HG03521 (cell line): ENCODE results near the gene HAPLN2.
"Not testable (repeated sequence)": the region's sequence is repeated elsewhere in the genome, so short reads cannot be mapped to it uniquely, and the experiment has no call there.

Experiments used
- ATAC-seq: cut with Tn5 transposase; IDR thresholded peaks from one replicate; pipeline ENCODE4 v1.9.1; 2021; ENCODE audit warnings: mild to moderate bottlenecking, moderate library complexity; ENCODE audit not compliant: unreplicated experiment

HAPLN2 gene

DNA sequence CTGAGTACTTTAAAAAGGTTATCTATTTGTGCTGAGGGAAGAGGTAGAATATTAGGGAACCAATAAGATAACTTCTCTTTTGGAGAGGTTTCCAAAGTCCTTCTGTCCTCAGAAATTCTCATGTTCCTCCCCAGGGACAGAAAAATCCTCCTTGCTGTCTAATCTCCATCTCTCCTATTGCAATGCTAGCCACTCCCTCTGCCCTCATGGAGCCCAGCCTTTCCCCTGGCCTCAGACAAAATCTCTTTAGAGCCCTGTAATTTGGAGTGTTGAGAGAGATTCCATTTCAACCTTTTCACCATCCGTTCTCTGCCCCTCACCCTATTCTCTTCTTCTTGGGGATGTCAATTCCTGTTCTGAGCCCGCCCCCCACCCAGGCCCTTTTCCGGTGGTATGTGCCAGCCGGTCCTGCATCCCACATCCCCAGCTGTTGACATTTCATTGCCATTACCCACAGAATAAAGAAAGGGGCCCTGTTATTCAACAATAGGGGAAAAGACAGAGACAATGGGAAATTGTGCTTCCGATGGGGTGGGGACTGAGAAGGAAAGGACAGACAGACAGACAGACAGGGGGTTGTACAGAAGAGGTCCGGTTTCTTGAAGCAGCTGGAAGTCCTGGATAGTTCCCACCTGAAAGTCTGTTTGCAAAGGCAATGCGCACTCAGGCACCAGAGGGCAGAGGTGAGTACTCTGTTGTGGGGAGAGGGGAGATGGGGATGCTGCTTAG, at the start of gene HAPLN2:
Gene HAPLN2 (plus strand): TSS at position 563 of the 729 bp plus-strand sequence. CDS start 4,076 bp downstream, outside the sequence.
- no peak for ATAC-seq

DNA sequence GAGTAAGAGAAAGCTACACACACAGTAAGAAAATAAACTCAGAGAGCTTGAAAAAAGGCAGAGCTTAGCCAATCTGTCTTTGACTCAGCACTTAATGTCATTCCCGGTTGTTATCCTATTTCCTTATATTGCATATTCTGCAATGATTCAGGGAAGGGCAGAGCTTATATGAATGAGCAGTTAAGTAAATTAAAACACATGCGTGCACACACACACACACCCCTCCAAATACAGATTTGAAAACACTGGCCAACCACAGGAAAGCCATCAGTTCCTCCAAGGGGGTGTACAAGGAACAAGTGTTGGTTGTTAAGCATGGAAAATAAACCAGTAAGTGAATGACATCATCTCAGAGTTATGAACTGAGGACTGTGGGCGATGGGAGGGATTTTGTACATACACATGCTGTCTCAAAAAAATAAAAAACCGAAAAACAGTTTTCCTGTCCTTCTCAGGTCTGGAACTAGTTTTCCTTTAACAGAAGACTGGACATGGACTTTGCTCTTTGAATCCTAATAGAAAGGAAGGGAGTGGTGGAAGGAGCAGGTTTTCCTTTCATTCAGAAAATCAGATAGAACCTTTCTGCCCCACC, 47.9 kb upstream of the HAPLN2 start:
- ATAC-seq: no peak

DNA sequence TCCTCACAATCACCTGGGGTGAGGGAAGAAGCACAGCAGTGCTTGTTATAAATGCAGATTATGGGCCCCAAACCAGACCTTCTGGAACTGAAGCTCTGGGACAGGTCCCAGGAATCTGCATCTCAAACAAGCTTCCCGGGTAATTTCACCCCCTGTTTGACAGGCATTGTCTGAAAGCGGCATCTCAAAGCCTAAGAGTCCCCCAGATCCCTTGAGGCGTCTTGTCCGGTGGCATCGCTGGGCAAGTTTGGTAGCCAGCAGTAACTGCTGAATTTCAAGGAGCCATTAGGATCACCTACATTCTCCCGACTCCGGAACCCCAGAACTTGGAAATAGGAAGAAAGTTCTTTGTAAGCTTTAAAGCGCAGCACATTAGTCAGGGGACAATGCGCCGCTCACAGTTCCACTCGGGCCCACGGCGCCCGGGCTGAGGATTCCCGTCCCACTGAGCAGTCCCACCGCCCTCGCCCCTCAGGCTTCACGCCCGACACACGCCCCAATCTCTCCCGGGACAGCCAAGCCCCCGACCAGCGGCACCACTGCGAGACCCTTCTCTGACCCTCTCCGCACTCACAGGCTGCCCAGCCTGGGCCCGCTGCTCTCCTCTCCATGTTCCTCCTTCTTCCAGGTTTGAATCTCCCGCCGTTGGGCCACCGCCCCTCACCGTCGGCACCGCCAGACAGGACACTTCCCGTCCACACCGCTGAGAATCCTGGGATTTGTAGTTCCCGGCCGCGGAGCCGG, 47.1 kb upstream of the HAPLN2 start, which contains the start of gene IQGAP3:
Gene IQGAP3 (minus strand): TSS at position 647 of the 744 bp plus-strand sequence. CDS start 36 bp downstream, at position 611.
- ATAC-seq: peak; percentile 85

GRCh38 chr1:156572663-156573018, 46.6 kb upstream of the HAPLN2 start:
- ATAC-seq: no peak

DNA sequence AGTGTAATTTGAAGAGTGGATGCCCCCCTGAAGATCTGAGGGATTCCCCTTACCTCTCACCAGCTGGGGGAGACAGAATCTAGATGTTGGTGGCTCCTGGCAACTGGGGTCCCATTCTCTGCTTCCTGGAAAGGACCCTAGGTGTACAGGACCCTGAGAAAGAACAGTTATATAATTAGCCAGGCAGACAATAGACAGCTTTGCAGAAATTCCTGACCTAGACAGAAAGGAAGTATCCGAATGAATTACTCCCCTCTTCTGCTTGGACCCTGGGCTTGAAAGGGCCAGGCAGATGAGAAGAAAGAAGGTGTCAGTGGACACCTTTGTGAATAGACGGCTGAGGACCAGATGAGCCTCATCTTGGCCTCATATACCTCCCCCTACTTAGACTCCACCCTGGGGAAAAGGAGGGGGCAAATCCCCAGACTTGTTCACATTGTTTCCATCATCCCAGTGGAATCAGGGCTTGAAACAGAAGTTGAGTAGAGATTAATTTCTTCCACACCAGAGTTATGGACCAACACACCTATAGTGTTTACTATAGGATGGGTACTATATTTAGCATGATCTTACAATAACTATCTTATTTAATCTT, 45.1 kb upstream of the HAPLN2 start:
- ATAC-seq: no peak

DNA sequence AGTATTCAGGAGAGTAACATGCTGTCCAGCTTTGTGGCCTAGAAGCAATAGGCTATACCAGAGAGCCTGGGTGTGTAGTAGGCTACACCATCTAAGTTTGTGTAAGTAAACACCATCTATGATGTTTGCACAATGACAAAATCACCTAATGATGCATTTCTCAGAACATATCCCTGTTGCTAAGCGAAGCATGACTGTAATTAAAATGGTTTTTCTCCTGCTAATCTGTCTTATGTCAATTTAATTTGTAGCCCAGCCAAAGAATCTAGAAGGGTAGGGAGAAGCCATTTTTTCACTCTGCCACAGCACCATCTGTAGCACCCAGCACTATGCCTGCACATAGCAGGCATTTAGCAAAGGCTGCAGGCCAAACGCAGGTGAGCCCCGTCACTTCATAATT, 41.7 kb upstream of the HAPLN2 start:
- ATAC-seq: no peak

- ATAC-seq: no peak
These were observed 41.2 kb upstream of the HAPLN2 start for GRCh38 chr1:156578055-156578454.

DNA sequence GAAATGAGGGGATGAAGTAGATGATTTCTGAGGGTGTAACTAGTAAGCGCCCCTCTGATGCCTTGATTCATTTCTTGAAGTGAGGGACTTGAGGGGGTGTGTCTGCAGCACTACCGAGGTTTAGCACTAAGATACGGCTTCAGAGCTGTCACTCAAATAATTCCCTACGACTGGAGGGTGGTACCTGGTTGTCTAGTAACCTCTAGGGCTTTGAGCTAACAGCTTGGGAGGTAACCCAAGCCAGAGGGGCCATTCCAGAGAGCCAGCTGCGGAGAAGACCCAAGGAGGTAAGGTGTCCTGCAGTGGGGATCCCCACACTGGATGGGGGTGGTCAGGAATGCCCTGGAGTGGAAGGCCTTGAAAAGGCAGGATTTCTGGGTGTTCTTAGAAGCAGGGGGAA, 39.7 kb upstream of the HAPLN2 start, which contains the start of gene TTC24:
Gene TTC24 (plus strand): TSS at position 252 of the 400 bp plus-strand sequence. CDS start 1,642 bp downstream, outside the sequence.
- no peak for ATAC-seq

GRCh38 chr1:156581661-156582387, 37.4 kb upstream of the HAPLN2 start:
- ATAC-seq: no peak

DNA sequence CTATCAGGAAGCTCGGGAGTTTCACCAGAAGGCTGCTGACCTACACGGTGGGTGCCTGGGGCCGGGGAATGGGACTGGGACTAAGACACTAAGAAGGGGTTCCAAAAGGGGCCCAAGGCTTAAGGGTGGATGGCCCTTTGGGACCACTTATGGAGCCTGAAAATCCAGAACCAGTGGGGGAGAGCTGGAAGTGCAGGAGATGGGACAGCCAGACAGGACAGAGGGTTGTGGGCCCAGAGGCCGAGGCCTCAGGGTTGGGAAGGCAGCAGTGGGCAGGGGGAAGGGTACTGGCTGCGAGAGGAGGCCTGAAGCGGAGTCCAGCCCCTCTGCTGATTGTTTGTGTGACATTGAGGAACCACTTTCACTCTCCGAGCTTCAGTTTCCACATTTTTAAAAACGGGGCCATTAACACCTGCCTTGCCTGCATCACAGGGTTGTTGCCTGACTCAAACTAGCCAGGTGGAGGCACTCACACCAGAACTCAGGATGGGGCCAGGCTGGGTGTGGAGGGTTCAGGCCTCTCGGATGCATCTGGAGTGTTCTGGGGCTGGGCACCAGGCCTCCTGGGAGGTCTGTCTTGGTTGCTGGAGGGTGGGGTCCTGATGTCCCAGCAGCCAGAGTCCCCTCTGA, 36.7 kb upstream of the HAPLN2 start:
- ATAC-seq: no peak

DNA sequence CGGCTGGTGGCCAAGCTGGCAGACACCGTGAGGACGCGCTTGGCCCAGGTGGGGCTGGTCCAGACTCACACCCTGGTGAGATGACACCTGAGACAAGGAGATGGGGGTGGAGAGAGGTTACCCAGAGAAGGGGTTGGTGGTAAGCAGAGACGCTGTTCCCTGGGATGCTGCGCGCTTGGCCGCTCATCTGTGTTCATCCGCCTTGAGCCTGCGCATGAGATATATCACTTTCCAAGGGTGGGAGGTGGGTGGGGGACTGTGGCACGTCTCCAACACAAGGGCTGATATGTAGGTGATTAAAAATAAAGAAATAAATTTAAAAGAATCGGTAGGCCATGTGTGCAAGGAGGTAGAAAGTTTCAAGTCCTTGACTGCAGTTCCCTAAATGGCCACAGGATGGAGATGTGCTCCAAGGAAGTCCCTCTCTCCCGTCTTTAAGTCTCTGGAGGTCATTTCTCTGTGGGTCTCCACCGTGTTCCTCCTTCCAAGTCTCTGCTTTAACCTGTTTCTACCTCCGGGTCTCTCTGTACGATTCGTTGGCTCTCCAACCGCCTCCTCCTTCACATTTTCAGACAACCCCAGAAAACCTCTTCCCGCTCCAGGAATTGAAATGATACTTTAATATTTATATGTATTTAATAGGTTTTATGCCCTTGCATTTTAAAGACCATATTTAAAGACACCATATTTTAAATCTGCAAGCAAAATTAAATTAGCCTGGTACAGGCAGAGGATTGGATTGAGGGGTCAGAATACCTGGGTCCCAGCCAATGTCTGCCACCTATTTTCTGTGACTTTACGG, 35.2 kb upstream of the HAPLN2 start:
- no peak for ATAC-seq

- no peak for ATAC-seq
These were observed 34.4 kb upstream of the HAPLN2 start for GRCh38 chr1:156584813-156585212.

DNA sequence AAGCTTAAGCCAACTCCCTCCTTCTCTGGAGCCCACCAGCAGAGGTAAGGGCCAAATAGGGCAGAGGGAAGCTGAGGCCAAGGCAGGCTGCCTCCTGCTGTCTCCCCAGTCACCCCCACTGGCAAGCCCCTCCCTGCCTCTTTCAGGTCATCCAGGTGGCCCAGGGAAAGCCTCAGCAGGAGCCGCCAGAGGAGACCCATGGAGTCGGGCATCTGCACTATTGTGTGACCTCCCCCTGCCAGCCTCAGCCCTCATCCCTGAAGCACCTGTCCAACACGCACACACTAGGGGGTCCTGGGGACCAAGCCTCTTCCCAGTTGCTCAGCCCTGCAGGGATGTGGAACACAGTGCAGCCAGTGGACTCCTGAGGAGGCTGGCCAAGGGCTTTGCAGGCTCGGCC, 32.9 kb upstream of the HAPLN2 start:
- ATAC-seq: no peak

DNA sequence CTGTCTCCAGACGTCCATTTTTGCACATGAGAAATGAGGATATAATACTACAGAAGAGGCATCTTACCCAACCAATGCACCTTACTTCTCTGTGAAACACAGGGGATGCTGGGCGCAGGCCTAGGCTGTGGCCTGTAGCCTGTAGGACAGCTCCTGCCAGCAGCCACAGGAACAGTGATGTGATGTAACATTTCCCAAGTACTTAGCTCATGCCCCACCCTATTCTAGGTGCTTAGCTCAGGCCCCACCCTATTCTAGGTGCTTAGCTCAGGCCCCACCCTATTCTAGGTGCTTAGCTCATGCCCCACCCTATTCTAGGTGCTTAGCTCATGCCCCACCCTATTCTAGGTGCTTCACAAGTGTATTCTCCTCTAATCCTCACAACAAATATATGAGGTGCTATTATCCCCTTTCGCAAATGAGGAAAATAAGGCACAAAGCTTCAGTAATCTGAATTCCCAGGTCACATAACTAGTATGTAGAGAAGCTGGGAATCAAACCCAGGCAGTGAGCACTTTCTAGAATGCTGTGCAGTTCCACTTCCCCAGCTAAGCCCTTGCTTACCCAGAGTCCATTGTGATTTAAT, 32.2 kb upstream of the HAPLN2 start:
- no peak for ATAC-seq

- not testable (repeated sequence) for ATAC-seq
These were observed 31.3 kb upstream of the HAPLN2 start for GRCh38 chr1:156587927-156588326.

GRCh38 chr1:156589546-156589945, 29.7 kb upstream of the HAPLN2 start:
- ATAC-seq: no peak

GRCh38 chr1:156590326-156591180, 28.7 kb upstream of the HAPLN2 start:
- no peak for ATAC-seq

DNA sequence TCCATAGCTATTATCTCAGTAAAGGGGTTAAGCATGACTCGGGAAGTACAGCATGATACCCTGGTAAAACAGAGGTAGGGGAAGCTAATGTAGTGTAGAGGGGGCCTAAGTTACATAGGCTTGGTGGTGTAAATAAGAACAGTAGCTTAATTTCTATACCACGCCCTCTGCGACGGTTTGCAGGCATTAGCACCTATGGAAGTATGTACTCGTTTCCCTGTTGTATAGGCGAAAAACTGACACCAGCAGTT, 28.1 kb upstream of the HAPLN2 start:
- no peak for ATAC-seq
